ENCODE data around the gene UBL3.

The UBL3 gene

DNA sequence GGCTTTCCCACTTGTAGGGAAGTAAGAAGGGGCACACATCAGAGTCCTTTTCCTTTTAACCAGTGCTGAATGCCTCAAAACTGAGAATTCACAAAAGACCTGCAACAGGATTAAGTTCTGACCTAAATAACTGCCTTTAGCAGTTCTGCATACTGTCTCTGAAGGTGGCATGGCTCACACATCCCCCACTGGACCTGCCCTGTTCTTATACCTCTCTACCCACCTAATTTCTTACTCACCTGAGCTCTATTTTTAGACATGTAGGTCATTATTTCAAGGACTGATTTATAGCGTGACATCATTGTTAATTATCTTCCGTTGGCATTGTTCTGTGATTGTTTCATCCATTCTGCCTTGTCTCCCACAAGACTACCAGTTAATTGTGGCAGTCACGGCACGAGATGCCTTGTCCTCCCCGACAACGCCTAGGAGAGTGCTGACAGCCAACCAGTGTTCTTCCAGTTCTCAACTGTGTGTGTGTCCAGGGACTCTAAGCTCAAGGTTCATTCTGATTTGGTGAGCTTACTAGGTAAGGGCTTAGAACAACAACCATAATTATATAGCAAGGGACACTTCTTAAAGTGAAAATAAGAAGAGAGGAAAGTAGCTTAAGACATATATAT, 27.1 kb upstream of the UBL3 start:
- TF ChIP-seq, protein P1, sequence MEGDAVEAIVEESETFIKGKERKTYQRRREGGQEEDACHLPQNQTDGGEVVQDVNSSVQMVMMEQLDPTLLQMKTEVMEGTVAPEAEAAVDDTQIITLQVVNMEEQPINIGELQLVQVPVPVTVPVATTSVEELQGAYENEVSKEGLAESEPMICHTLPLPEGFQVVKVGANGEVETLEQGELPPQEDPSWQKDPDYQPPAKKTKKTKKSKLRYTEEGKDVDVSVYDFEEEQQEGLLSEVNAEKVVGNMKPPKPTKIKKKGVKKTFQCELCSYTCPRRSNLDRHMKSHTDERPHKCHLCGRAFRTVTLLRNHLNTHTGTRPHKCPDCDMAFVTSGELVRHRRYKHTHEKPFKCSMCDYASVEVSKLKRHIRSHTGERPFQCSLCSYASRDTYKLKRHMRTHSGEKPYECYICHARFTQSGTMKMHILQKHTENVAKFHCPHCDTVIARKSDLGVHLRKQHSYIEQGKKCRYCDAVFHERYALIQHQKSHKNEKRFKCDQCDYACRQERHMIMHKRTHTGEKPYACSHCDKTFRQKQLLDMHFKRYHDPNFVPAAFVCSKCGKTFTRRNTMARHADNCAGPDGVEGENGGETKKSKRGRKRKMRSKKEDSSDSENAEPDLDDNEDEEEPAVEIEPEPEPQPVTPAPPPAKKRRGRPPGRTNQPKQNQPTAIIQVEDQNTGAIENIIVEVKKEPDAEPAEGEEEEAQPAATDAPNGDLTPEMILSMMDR (IDR thresholded peaks at IDR 0.05; ENCODE audit: insufficient read depth, missing control alignments): no peak
- DNase-seq (ENCODE audit: insufficient read length, low spot score): no peak
- FAIRE-seq: no peak

DNA sequence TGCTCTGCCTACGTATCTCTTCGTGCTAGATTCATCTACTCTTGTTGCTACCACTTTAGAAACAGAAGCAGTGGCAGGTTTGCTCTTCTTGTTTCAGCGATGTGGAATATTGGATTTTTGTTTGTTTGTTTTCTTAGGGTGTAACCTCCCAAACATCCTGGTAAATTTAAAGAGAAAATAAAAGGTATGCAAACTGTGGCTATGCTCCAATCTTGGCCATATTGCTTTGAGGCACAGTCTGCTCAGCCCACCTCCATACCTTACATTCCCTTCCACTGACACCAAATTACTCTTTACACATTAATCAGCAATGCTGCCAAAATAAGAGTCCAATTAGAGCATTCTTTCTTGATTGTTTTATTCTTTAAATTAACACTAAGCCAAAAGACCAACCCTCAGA, 25.2 kb upstream of the UBL3 start:
- TF ChIP-seq, protein P1 (IDR thresholded peaks at IDR 0.05; ENCODE audit: insufficient read depth, missing control alignments): no peak
- DNase-seq (ENCODE audit: insufficient read length, low spot score) (no peak), FAIRE-seq (no peak)

DNA sequence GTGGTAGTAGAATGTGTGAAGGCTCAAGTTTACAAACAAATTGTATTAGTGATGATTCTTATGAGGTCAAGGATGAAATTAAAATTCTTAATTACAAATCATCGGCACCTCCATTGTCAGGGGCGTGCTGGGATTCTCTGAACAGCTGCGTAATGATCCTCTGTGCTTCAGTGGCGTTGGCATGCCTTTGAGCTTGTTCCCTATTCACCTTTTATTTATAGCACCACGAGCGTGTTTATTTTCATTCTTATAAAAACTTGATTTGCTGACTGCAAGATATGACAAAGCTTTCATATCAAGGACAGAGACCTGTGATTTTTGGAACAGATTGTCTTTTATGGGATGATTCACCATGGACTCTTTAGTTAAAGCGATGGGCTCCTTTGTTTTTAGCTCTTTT, 18.2 kb upstream of the UBL3 start:
- DNase-seq (ENCODE audit: insufficient read length, low spot score) (no peak), FAIRE-seq (no peak)
- TF ChIP-seq, protein P1 (IDR thresholded peaks at IDR 0.05; ENCODE audit: insufficient read depth, missing control alignments): no peak

DNA sequence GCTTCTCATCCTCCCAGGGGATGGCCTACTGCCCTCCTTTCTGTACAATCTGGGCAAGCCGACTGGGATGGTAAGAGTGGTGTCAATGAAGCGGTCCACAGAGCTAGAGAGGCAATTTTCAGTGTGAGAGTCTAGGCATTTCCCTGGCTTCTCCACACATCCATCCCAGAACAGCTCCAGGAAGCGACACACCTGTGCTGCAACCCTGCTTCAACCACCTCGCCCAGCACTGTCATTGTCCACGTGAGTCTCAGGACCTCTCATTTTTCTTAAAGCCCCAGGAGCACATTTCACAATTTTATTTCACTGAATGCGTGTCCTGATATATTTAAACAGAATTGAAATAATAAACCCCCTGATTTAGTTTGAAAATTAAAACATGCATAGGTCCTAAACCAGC, 15.5 kb upstream of the UBL3 start:
- TF ChIP-seq, protein P1 (IDR thresholded peaks at IDR 0.05; ENCODE audit: insufficient read depth, missing control alignments): no peak
- DNase-seq (ENCODE audit: insufficient read length, low spot score) (no peak), FAIRE-seq (no peak)

DNA sequence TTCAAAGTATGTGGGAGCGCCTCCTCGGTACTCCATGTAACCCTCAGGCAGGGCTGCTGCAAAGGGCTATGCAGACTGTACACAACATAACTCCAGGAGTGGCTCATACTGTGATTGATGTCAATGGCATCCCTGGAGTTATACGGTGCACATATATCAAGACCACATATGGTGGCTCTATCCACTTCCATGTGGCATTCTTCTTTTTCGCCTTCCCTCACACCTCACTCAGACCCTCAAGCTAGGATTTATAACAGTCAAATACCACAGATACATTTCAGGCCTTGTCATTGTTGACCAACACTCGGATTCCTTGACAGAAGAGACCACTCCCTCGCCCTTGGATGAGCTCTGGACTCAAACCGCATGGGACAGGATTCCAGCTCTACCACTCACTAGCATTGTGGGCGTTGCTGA, 11.3 kb upstream of the UBL3 start:
- FAIRE-seq (no peak), DNase-seq (ENCODE audit: insufficient read length, low spot score) (no peak)
- TF ChIP-seq, protein P1 (IDR thresholded peaks at IDR 0.05; ENCODE audit: insufficient read depth, missing control alignments): no peak

DNA sequence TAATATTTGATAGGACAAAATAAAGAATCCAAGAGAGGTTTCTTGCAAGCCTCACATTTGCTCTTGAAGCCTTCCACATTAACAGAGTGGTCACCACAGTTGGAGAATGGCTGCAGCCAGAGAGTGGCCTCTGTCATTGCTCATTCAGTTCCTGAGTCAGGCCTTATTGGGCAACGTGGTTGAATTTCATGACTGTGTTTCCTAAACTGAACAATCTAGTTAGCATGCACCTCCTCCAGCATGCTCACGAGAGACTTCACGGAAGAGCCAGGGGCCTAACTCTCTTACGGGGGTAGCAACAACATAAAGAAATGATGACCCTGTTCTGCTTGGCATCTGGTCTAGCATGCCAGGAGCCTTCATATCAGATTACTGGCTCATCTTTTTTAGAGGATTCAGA, 9.6 kb upstream of the UBL3 start:
- TF ChIP-seq, protein P1 (IDR thresholded peaks at IDR 0.05; ENCODE audit: insufficient read depth, missing control alignments): no peak
- FAIRE-seq (no peak), DNase-seq (ENCODE audit: insufficient read length, low spot score) (no peak)

DNA sequence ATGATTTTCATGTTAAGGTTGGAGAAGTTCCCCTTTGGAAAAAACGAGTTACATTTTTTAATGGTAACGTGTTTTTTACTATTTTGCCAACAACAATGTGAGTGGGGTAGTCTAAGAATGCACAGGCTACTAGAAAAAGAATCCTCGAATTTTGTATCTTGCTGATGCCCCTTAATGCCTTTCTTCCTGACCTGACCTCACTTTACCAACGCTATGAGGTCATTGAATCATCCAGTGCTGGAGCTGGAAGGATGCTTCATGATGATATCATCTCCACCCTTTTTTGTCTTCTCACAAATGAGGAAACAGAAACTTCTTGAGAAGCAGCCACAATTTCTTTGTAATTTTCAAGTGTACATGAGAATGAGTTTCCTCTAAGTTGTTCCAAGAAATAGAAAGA, 8.2 kb upstream of the UBL3 start:
- FAIRE-seq (no peak), DNase-seq (ENCODE audit: insufficient read length, low spot score) (no peak)
- TF ChIP-seq, protein P1 (IDR thresholded peaks at IDR 0.05; ENCODE audit: insufficient read depth, missing control alignments): no peak

All from D721Med (cell line).